Uterus (tissue), 4 donors: ENCODE measurements around the gene ZNF679. TPM values are rescaled to one million over a fixed set of nuclear protein-coding genes. Genes with fewer than 3 reads are reported as not detected.
"Not testable (repeated sequence)": the region's sequence is repeated elsewhere in the genome, so short reads cannot be mapped to it uniquely, and the experiment has no call there.

ENCODE experiments used
- DNase-seq, 2 donors: peaks; one replicate each; pipeline ENCODE4 v3.0.0-alpha.2; 2019 to 2020
- H3K27ac ChIP-seq, 2 donors: fragments of 200-600 bp; sonication (generic); 1 replicate in 1 of 2; 2 replicates in 1 of 2; pipeline ENCODE4 v1.5.1; 2016 to 2018
- H3K27me3 ChIP-seq, 2 donors: fragments of 200-600 bp; sonication (generic); one replicate each; pipeline ENCODE4 v1.5.1; 2018 to 2019; ENCODE audit warnings: control low read depth in 1 of 2
- H3K36me3 ChIP-seq, 2 donors: fragments of 200-600 bp; sonication (generic); one replicate each; pipeline ENCODE4 v1.5.1; 2019; ENCODE audit warnings: control low read depth in 1 of 2
- H3K4me1 ChIP-seq, 2 donors: fragments of 200-600 bp; sonication (generic); one replicate each; pipeline ENCODE4 v1.5.1; 2018 to 2019; ENCODE audit warnings: control low read depth in 1 of 2
- H3K4me3 ChIP-seq, 2 donors: fragments of 200-600 bp; sonication (generic); 1 replicate in 1 of 2; 2 replicates in 1 of 2; pipeline ENCODE4 v1.5.1; 2018 to 2019; ENCODE audit warnings: mild to moderate bottlenecking in 1 of 2
- H3K9me3 ChIP-seq, 2 donors: fragments of 200-600 bp; sonication (generic); one replicate each; pipeline ENCODE4 v1.5.1; 2019; ENCODE audit warnings: control low read depth in 1 of 2
- POLR2A ChIP-seq, 2 donors: fragments of 450-650 bp; IDR thresholded peaks; one replicate each; pipeline ENCODE4 v1.6.1; 2016; ENCODE audit warnings: antibody characterized with exemption in 2 of 2, mild to moderate bottlenecking in 1 of 2, moderate library complexity in 1 of 2
- intact Hi-C: fragments of 100-400 bp; cut with DNase I; formaldehyde crosslinking; loops from one replicate; pipeline ENCODE4 v1.15.1; 2023; ENCODE audit warnings: low total_unique reads
- total RNA-seq, 4 donors: library from RNA; depleted of rRNA in 3 of 4; stranded (reverse); fragments of >200 nt in 3 of 4; gene quantifications; one replicate each; pipeline versions ENCODE4 v1.1.0 to v1.2.4, GENCODE V29; 2014 to 2023
- TF ChIP-seq, protein P1 (sequence below), 4 experiments: fragments of 200-600 bp in 2 of 4; fragments of 450-650 bp in 2 of 4; sonication (generic) in 2 of 4; IDR thresholded peaks; one replicate each; pipeline ENCODE4 v1.5.1; 2016 to 2019; ENCODE audit warnings: antibody characterized with exemption in 4 of 4, mild to moderate bottlenecking in 2 of 4, moderate library complexity in 1 of 4
- donor health status: DM: yes; HTN: yes; CAD: no.

Gene ZNF679
- total RNA-seq, 4 donors from 2014 or later: not detected

DNA sequence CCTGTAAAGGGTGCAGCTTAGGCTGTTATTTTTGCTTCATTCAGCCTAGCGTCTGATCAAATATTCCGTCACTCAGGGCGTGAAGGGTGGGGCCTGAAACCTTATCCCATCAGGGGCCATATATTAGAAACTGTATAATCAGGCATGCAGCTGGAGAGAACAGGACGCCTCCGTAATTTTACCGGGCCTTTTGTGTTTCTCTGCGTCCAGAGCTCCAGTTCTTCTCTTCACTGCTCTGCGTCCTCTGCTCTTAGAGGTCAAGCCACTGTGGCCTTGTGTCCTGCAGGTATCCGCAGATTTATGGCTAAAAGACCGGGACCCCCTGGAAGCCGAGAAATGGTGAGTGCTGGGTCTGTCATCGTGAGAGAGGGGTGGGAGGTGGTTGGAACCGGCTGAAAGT, 21.4 kb upstream of the ZNF679 start, which contains the start of gene ZNF735:
ZNF735 (plus strand) TSS at position 301 of the 400 bp plus-strand sequence; CDS start at position 301, 0 bp downstream.
- H3K4me1 ChIP-seq: no peaks in the 10 kb centered on the region
- no peaks in the 10 kb centered on the region for H3K36me3 ChIP-seq
- no peaks in the 10 kb centered on the region for H3K27me3 ChIP-seq
- no peak for DNase-seq
- no peak within 1 kb of the TSS for H3K27ac ChIP-seq
- H3K4me3 ChIP-seq: no peak within 1 kb of the TSS
- no peaks in the 10 kb centered on the region for H3K9me3 ChIP-seq
- intact Hi-C loops: no loop called here
- TF ChIP-seq POLR2A (IDR thresholded peaks at IDR 0.05): no peak
- TF ChIP-seq, protein P1, sequence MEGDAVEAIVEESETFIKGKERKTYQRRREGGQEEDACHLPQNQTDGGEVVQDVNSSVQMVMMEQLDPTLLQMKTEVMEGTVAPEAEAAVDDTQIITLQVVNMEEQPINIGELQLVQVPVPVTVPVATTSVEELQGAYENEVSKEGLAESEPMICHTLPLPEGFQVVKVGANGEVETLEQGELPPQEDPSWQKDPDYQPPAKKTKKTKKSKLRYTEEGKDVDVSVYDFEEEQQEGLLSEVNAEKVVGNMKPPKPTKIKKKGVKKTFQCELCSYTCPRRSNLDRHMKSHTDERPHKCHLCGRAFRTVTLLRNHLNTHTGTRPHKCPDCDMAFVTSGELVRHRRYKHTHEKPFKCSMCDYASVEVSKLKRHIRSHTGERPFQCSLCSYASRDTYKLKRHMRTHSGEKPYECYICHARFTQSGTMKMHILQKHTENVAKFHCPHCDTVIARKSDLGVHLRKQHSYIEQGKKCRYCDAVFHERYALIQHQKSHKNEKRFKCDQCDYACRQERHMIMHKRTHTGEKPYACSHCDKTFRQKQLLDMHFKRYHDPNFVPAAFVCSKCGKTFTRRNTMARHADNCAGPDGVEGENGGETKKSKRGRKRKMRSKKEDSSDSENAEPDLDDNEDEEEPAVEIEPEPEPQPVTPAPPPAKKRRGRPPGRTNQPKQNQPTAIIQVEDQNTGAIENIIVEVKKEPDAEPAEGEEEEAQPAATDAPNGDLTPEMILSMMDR (IDR thresholded peaks at IDR 0.05): no peak

DNA sequence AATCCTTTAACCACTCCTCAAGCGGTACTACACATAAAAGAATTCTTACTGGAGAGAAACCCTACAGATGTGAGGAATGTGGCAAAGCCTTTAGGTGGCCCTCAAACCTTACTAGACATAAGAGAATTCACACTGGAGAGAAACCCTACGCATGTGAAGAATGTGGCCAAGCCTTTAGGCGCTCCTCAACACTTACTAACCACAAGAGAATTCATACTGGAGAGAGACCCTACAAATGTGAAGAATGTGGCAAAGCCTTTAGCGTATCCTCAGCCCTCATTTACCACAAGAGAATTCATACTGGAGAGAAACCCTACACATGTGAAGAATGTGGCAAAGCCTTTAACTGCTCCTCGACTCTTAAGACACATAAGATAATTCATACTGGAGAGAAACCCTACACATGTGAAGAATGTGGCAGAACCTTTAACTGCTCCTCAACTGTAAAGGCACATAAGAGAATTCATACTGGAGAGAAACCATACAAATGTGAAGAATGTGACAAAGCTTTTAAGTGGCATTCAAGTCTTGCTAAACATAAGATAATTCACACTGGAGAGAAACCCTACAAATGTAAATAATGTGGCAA, 8.5 kb upstream of the ZNF679 start:
- H3K9me3 ChIP-seq, intact Hi-C loops, H3K27me3 ChIP-seq, H3K36me3 ChIP-seq, H3K27ac ChIP-seq, H3K4me1 ChIP-seq, H3K4me3 ChIP-seq, DNase-seq: not testable (repeated sequence)

GRCh38 chr7:64223366-64223765, 4.9 kb upstream of the ZNF679 start:
- no peaks in the 10 kb centered on the region for H3K4me1 ChIP-seq
- H3K27ac ChIP-seq: no peak overlapping the region
- H3K4me3 ChIP-seq: no peak overlapping the region
- H3K27me3 ChIP-seq: no peaks in the 10 kb centered on the region
- H3K36me3 ChIP-seq: no peaks in the 10 kb centered on the region
- TF ChIP-seq, protein P1 (IDR thresholded peaks at IDR 0.05): no peak
- no peak for TF ChIP-seq POLR2A (IDR thresholded peaks at IDR 0.05)
- intact Hi-C loops: no loop called here
- no peak for DNase-seq
- H3K9me3 ChIP-seq: no peaks in the 10 kb centered on the region

GRCh38 chr7:64266341-64266919, 38.2 kb downstream of the ZNF679 start:
- H3K27ac ChIP-seq: no peak overlapping the region
- no peaks in the 10 kb centered on the region for H3K36me3 ChIP-seq
- no peak for DNase-seq
- intact Hi-C loops: no loop called here
- no peak overlapping the region for H3K4me3 ChIP-seq
- no peaks in the 10 kb centered on the region for H3K27me3 ChIP-seq
- peaks cover 0 to 10% of the 10 kb centered on the region in 2 donors for H3K9me3 ChIP-seq
- TF ChIP-seq POLR2A (IDR thresholded peaks at IDR 0.05): no peak
- TF ChIP-seq, protein P1 (IDR thresholded peaks at IDR 0.05): no peak
- no peaks in the 10 kb centered on the region for H3K4me1 ChIP-seq

- Histone ChIP-seq H3K27me3 (no peaks in the 10 kb centered on the region), H3K4me3 (no peak overlapping the region), H3K27ac (no peak overlapping the region), H3K36me3 (no peaks in the 10 kb centered on the region), H3K4me1 (no peaks in the 10 kb centered on the region), H3K9me3 (no peaks in the 10 kb centered on the region)
- intact Hi-C loops: no loop called here
- TF ChIP-seq POLR2A (IDR thresholded peaks at IDR 0.05): no peak
- TF ChIP-seq, protein P1 (IDR thresholded peaks at IDR 0.05): no peak
- no peak for DNase-seq
These were observed 49.4 kb downstream of the ZNF679 start for GRCh38 chr7:64277630-64278029.
